Stimulated activated CD4-positive, alpha-beta T cell treated with anti-CD3 and anti-CD28 coated beads, Interleukin-15, amount 100 ng/mL, for 48 hours (primary cell): Measurements from ENCODE around the gene GALNT18.

Experiments
- DNase-seq, 2 donors: peaks; one replicate each; pipeline ENCODE4 v3.0.0-alpha.2; 2020; ENCODE audit warnings: low read depth in 2 of 2

The GALNT18 gene

GRCh38 chr11:11500744-11501487 lies 120.9 kb downstream of the GALNT18 start:
- DNase-seq: no peak

GRCh38 chr11:11499300-11499699 lies 122.5 kb downstream of the GALNT18 start:
- no peak for DNase-seq

DNA sequence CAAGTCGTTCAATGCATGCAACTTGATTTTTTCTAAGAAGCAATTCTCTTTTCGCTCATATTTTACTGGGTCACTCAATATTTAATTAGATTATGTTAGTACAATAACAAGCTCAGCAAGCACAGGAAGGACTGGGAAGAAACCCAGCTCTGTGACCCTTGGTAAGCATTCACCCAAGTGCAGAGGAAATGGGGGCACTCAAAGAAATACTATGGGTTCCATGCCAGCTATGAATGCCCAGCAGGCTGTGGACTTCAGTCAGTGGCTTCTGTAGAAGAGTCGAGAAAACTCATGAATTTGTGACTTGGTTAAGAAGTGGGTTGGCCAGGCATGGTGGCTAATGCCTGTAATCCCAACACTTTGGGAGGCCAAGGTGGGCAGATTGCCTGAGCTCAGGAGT lies 123.6 kb downstream of the GALNT18 start:
- DNase-seq: no peak

DNA sequence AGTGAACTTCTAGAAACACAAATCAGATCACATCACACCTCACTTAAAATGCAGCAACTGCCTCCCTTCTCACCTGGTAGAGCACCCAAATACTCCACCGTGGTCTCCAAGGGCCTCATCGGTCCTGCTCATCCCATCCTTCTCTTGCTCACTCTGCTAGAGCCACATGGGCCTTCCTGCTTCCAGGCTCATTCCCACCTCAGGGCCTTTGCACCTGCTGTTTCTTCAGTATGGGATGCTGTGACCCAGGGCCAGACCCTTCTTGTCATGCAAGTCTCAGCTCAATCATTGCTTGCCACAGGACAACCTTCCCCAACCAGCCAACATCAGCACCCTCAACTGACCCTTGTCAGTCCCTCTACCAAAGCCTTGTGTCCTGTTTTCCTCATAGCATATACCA lies 124.9 kb downstream of the GALNT18 start:
- DNase-seq: no peak

GRCh38 chr11:11494348-11494747 lies 127.5 kb downstream of the GALNT18 start:
- DNase-seq: no peak

GRCh38 chr11:11493698-11494097 lies 128.1 kb downstream of the GALNT18 start:
- no peak for DNase-seq

GRCh38 chr11:11491589-11491988 lies 130.2 kb downstream of the GALNT18 start:
- DNase-seq: no peak

GRCh38 chr11:11491014-11491413 lies 130.8 kb downstream of the GALNT18 start:
- no peak for DNase-seq

- DNase-seq: no peak
These were observed 135.4 kb downstream of the GALNT18 start for GRCh38 chr11:11486423-11486822.

- DNase-seq: no peak
These were observed 135.8 kb downstream of the GALNT18 start for GRCh38 chr11:11486002-11486401.

GRCh38 chr11:11483627-11484026 lies 138.2 kb downstream of the GALNT18 start:
- DNase-seq: no peak

- no peak for DNase-seq
These were observed 139.1 kb downstream of the GALNT18 start for GRCh38 chr11:11482730-11483129.

- DNase-seq: no peak
These were observed 140.4 kb downstream of the GALNT18 start for GRCh38 chr11:11481371-11481770.

GRCh38 chr11:11480971-11481370 lies 140.8 kb downstream of the GALNT18 start:
- no peak for DNase-seq

DNA sequence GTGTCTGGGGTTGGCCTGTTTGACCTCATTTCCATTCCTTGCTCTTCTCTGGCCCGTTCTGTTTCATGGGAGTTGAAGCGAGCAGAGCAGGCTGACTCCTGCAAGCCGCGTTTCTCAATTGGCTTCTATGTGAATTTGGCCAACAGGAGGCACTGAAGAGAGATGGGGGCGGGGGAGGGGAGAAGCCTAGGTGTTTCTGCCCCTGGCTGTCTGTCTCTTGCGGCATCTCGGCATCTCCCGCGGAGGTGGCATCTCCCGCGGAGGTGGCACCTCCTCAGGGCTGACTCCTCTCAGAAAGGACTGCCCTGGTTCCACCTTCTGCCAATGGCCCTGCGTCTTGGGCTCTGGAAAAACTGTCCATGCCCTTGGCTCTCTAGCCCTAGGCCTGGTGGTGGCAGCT lies 143.1 kb downstream of the GALNT18 start:
- DNase-seq: no peak

GRCh38 chr11:11477695-11478420 lies 143.9 kb downstream of the GALNT18 start:
- no peak for DNase-seq

DNA sequence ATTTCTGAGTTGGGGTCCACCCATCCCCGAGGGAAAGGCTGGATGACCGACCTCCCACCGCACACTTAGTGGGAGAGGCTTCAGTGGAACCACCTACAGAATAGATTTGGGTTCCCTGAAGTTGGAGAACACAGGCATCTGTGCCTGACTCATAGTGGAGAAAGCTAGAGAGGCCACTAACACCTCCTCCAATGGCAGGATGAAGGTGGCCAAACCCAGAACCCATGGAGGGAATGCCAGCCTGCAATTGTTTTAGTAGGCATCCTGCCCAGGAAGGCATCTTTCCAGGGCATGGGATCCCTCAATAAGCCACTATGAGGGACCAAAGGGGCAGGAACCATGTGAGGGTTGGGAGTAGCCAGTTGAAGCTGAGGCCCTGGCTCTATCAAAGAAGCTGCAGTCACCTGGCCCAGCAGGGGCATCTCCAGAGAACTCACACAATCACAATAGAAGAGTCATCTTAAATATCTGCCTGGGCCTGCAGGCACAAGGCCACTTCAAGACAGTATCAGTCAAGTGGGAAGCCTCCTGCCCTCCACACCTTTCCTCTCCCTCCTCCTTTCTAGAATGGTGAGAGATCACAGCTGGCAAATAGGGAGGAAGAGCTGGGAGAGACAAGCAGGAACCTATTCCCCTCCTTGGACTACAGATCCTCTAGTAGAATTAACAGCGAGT lies 144.7 kb downstream of the GALNT18 start:
- no peak for DNase-seq

- DNase-seq: no peak
These were observed 145.3 kb downstream of the GALNT18 start for GRCh38 chr11:11476499-11476898.

GRCh38 chr11:11472106-11472505 lies 149.7 kb downstream of the GALNT18 start:
- DNase-seq: no peak

GRCh38 chr11:11471201-11471600 lies 150.6 kb downstream of the GALNT18 start:
- no peak for DNase-seq

DNA sequence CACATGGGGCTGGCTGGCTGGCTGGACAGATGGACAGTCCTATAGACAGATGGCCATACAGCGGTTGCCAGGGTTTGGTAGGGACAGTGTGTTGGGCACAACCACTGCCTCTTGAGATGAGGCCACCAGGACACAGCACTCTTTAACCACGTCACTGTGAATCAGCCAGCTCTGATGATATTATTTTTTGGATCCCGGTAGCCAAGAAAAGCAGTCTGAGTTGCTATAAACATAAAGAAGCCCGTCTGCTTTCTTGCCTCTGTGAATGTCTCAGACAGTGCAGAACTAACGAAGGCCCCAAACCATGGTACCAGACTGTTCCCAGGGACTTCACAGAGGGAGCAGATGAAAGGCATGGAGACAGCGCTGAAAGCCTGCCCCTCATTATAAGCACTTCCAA lies 152.9 kb downstream of the GALNT18 start:
- no peak for DNase-seq

- no peak for DNase-seq
These were observed 154.5 kb downstream of the GALNT18 start for GRCh38 chr11:11467312-11467711.

GRCh38 chr11:11464555-11464954 lies 157.2 kb downstream of the GALNT18 start:
- no peak for DNase-seq
